Posterior vena cava (tissue), 2 donors: ENCODE data around the gene LILRA6. TPM values are rescaled to one million over a fixed set of nuclear protein-coding genes. Genes with fewer than 3 reads are reported as not detected.
A peak's percentile ranks its signal among the peaks of the same experiment; 100 is the strongest.
"Not testable (repeated sequence)": the region's sequence is repeated elsewhere in the genome, so short reads cannot be mapped to it uniquely, and the experiment has no call there.

ENCODE experiments used
- DNase-seq: peaks from one replicate; pipeline ENCODE4 v3.0.0-alpha.2; 2020; ENCODE audit warnings: low spot score
- intact Hi-C, 2 donors: fragments of 100-400 bp; cut with DNase I; formaldehyde crosslinking; loops; one replicate each; pipeline versions ENCODE4 v1.14.1 to v1.14.2; 2022 to 2023
- total RNA-seq, 2 donors: library from RNA; stranded (reverse); fragmentation: NEBNext Ultra II Directional; extraction: Animal tissue kit (Norgen Biotek cat#: 25700); gene quantifications; one replicate each; pipeline ENCODE4 v1.2.1, GENCODE V29; 2021
- donor health status: DM: yes; HTN: yes; CAD: no.
- donor health status: DM: yes; HTN: yes; CAD: no.

Gene LILRA6
- total RNA-seq, 2 donors from 2014 or later: 8.1 to 9.6 TPM

GRCh38 chr19:54271587-54271986 lies 29.0 kb upstream of the LILRA6 start:
- DNase-seq, intact Hi-C loops: not testable (repeated sequence)

GRCh38 chr19:54271106-54271505 lies 28.5 kb upstream of the LILRA6 start:
- intact Hi-C loops: no loop called here

GRCh38 chr19:54268936-54269335 lies 26.3 kb upstream of the LILRA6 start:
- no peak for DNase-seq
- intact Hi-C loops: no loop called here

More at GRCh38 chr19:54271106-54271505, 28.5 kb upstream of the LILRA6 start:
- no peak for DNase-seq

- no peak for DNase-seq
- intact Hi-C loops: no loop called here
These were observed 23.5 kb upstream of the LILRA6 start for GRCh38 chr19:54266133-54266532.

- intact Hi-C loops: no loop called here
- no peak for DNase-seq
These were observed 19.9 kb upstream of the LILRA6 start for GRCh38 chr19:54262470-54262869.

- intact Hi-C loops: no loop called here
These were observed 19.5 kb upstream of the LILRA6 start for GRCh38 chr19:54262066-54262465.

GRCh38 chr19:54257116-54257480 lies 14.5 kb upstream of the LILRA6 start, which contains the start of gene LILRB5:
LILRB5 (minus strand) TSS chr19:54257273; CDS start chr19:54257193, 80 bp downstream.
- intact Hi-C loops: no loop called here
- no peak for DNase-seq

More at GRCh38 chr19:54262066-54262465, 19.5 kb upstream of the LILRA6 start:
- peak; percentile 36 for DNase-seq

GRCh38 chr19:54256250-54257115 lies 13.9 kb upstream of the LILRA6 start:
- intact Hi-C loops: no loop called here

GRCh38 chr19:54255105-54255775 lies 12.7 kb upstream of the LILRA6 start:
- intact Hi-C loops: no loop called here
- DNase-seq: no peak

More at GRCh38 chr19:54256250-54257115, 13.9 kb upstream of the LILRA6 start:
- DNase-seq: no peak

GRCh38 chr19:54254195-54254906 lies 11.8 kb upstream of the LILRA6 start:
- intact Hi-C loops: loop anchor here in 1 of 2 donors (5.0 kb wide), 1 partner anchor 327 kb away; no protein-coding TSS in a partner anchor
- DNase-seq: no peak

- intact Hi-C loops: loop anchor here in 1 of 2 donors (5.0 kb wide), 1 partner anchor 326 kb away; no protein-coding TSS in a partner anchor
- no peak for DNase-seq
These were observed 11.0 kb upstream of the LILRA6 start for GRCh38 chr19:54253331-54254194.

GRCh38 chr19:54252845-54253244 lies 10.3 kb upstream of the LILRA6 start:
- intact Hi-C loops: loop anchor here in 1 of 2 donors (5.0 kb wide), 1 partner anchor 326 kb away; no protein-coding TSS in a partner anchor

GRCh38 chr19:54252243-54252642 lies 9.7 kb upstream of the LILRA6 start:
- intact Hi-C loops: loop anchor here in 1 of 2 donors (5.0 kb wide), 1 partner anchor 325 kb away; no protein-coding TSS in a partner anchor
- DNase-seq: no peak

More at GRCh38 chr19:54252845-54253244, 10.3 kb upstream of the LILRA6 start:
- DNase-seq: no peak

- intact Hi-C loops: no loop called here
- no peak for DNase-seq
These were observed 5.5 kb upstream of the LILRA6 start for GRCh38 chr19:54248016-54248601.

- intact Hi-C loops: no loop called here
- no peak for DNase-seq
These were observed 4.7 kb upstream of the LILRA6 start for GRCh38 chr19:54247106-54247930.

- intact Hi-C loops: no loop called here
- DNase-seq: no peak
These were observed 3.3 kb upstream of the LILRA6 start for GRCh38 chr19:54245936-54246335.

- intact Hi-C loops, DNase-seq: not testable (repeated sequence)
These were observed 1.2 kb upstream of the LILRA6 start for GRCh38 chr19:54243809-54244208.
